Middle frontal gyrus (tissue), 1 donor: ENCODE measurements around the gene NACC1.

ENCODE experiments used
- DNase-seq: peaks from one replicate; pipeline ENCODE4 v3.0.0-alpha.2; 2015; ENCODE audit warnings: low spot score; ENCODE audit errors: extremely low spot score

NACC1 gene

DNA sequence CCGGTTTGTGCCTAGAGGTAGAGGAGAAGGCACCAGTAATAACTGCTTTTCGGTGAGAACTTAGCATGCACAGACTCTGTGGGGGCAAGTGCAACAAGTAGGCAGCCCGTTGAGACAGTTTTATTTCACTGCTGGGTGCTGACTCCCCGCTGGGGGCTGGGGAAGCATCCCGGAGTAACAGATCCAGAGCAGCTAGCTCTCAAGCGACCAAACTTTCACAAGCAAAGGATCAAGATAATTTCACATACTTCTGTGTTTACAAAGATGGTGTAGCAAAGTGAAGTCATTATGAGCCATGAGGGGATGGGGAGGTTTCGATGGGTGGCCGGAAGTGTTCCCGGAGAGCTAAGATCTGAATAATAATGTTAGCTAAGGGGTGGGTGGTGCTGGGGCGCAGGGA lies 2.8 kb downstream of the NACC1 start:
- no peak for DNase-seq

DNA sequence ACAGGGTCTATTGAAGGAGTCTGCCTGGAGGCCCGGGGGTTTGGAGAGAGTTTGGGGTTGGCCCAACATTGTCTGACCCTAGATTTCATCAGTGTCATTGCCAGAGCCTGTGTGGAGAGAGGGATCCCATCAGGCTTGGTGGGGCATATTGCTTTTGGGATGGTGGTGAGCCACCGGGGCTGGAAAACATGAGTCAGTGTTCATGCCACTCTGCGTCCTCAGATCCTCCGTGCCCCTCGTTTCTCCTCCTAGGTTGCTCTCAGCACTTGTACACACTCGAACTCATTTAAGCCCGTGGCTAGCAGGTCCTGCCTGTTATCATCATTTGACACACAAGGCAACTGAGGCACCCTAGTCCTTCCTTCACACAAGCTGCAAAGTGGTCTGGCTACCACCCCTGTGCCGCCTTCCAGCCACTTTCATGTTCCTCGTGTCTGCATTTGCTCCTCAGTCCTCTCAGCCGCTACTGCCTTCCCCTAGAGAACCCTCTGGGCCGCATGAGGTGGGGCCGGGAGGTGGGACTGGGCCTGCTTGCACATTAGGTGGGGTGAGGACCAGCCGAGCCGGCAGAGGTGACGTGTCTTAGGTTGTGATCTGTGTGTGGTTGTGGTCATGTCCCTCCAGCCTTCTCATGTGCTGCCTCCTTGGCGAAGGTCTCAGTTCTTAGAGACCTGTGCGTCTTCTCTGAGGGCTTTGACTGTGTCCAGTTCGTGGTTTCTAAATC lies 3.6 kb downstream of the NACC1 start:
- no peak for DNase-seq

DNA sequence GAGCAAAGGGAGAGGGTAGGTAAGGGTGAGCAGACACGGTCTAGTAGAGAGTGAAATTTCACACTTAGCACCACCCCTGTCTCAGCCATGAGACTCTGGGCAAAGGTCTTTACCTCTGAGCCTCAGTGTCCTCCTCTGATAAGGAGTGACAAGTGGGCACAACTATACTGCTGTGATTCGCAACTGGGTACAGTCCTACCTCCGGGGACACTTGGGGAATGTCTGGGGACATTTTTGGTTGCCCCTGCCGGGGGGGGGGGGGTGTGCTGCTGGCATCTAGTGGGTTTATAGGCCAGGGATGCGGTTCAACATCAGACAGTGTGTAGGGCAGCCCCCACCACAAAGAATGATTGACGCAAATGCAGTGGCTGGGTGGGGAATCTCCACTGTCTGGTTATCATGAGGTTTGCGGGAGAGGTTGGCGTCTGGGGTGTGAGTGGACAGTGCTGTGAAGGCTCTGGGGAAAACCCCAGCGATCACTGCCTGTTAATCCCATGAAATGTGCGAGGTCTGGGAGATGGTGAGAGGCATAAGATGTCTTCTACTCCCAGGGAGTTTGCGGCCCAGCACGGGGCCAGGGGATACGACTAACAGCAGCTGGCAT lies 4.3 kb downstream of the NACC1 start:
- DNase-seq = no peak

DNA sequence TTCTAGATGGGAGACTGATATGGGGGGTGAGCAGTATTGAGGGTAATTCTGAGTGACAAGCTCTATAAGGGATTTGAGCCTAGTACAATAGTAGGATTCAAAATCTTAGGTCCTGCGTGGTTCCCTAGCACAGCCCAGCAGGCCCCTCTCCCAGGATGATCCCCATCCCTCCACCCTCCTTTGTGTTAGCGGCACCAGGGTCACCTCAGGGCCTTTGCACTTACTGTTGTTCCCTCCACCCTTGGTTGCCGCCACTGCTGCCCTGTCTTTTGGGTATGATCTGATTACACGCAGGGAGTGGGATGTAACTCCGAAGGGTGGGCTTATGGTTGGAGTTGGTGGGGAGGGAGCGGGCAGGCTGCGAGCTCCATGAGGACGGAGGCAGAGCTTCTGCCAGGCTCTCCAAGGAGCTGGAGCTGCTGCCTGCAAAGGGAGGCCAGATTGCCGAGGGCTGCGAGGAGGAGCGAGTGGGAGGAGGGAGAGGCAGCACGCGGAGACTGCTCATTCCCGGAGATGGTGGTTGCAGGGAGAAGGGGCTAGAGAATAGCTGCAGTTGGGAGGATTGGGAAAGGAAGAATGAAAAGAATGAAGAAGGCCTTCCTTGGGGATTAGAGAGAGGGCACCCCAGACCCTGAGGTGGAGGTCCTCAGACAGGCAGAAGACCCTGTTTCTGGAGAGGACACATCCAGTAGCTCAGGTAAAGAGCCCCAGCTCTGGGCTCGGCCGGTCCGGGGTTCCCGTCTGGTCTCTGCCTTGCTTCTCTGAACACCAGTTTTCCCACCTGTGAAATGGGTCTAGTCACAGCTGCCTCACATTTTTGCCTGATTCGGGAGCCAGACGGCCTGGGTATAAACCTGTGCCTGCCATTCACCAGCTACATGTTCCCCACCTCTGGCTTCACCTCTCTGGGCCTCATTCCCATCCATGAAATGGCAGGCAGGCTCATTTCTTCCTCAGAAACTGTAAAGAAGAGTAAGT lies 5.2 kb downstream of the NACC1 start:
- no peak for DNase-seq

DNA sequence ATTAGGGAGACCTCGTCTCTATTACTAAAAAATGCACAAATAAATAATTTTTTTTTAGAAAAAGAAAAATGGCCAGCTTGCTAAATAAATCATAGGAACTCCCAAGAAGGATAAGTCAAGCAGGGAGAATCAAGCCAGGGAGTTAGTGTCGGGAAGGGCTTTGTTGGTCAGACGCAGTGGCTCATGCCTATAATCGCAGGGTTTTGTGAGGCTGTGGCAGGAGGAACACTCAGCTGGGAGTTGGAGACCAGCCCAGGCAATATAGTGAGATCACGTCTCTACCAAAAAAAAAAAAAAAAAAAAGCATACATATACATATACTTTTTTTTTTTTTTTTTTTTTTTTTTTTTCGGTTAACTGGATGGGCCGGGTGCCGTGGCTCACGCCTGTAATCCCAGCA lies 9.0 kb downstream of the NACC1 start:
- DNase-seq = no peak

DNA sequence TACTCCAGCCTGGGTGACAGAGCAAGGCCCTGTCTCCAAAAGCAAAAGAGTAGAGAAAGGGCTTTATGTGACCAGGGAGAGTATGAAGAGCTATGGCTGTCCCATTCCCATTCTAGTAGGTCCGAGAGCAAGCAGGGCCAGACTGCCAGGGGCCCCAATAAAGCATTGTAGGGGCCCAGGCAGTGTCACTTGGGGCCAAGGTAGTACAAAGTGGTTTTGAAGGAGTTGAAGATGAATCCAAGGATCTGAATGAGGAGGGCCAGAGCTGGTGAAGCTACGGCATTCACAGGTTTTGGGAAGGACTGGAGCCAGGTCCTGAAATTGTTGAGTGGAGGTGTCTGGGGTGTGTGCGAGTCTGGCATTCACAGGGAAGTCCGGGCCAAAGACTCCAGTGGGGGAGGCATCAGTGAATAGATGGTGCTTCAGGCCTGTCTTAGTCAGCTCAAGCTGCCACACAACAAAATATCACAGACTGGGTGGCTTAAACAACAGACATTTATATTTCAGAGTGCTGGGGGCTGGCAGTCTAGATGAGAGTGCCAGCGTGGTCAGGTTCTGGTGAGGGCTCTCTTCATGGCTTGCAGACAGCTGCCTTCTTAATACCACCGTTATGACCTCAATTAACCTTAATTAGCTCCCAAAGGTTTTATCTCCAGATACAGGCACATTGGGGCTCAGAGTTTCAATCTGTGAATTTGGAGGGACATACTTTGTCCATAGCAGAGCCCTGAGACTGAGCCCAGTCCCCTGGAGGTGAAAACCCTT lies 9.9 kb downstream of the NACC1 start:
- no peak for DNase-seq

DNA sequence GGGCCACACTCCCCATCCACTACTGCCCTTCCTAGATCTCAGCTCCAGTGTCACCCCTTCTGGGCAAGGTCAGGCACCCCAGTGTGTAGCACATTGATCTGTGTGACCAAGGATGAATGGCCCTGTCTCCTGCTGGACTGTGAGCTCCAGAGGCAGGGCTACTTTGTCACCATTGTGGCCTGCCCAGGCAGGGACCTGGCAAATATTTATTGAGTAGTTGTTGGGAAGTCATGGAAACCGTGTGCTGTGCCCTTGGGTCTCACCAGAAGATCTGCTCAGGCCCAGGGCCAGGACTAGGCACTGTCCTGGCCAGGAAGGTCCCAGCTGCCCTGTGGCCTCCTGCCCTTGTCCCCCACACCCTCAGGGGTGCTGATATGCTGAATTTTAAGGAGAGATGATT lies 10.5 kb downstream of the NACC1 start:
- DNase-seq = no peak

DNA sequence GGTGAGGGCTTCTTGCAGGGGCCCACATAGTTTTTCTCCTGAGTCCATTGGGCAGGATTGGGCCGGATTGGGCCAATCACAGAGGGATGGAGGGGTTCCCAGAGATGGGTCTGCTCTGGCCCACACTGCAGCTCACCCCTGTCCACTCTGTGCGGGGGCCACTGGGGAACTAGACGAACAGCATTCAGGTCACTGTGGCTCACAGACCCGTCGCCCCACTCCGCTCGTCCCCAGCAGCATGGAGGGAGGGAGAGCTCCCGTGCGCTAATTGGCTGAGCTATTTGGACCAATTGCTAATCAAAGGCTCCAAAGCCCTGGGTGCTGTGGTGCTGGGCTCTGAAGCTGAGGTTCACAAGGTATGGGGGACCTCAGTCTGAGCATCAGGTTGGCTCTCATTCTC lies 11.3 kb downstream of the NACC1 start:
- no peak for DNase-seq

DNA sequence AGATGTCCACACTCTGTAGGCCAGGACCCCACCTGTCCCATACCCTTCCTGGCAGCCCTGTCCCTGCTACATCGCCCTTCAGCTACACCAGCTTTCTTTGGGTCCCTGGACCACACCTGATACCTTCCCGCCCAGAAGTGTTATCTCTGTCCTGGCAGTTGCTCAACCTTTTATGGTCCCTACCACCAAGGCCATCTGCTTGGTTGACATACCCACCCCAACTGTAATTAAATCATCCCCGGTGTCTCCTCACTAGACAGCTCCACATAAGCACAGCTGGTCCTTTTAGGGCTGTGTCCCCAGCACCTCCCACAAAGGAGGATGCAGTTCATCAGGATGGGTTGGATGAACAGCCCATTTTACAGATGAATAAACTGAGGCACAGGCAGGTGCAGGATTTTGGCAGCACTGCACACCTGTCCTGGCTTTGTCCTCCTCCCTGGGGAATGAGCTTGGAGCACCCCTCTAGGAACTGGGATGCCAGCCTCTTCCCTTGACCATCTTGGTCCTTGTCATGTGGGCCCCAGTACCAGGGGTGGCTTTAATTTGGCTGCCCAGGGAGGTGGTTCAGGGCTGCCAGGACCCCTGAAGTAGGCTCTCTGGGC lies 12.9 kb downstream of the NACC1 start:
- no peak for DNase-seq

DNA sequence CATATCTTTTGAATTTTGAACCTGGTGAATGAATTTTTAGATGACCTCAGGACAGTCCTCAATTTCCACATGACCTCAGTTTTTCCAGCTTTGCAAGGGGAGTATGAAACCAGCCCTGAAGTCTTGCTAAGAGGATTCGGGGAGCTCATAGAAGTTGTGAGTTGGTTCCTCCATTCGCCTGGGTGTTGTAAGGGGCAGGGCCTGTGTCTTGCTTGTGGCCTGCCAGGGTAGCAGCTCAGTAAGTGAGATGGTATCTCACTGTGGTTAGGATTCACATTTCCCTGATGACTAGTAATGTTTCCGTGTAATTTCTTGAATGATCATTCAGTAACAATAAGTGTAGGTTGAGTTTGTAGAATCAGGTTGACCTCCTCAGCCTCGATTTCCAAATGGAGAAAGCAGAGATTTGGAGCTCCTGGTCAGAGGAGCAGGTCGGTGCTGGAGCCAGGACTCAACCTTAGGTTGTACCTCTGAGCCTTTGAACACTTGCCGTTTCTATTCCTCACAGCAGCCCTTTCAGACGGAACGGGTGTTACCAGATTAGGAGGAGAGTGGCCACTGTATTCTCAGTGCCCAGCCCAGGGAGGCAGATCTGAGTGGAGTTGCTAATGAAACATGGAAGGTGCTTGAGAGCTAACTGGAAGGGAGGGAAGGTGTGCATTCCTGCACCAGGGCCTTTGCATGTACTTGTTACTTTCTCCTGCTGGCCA lies 14.6 kb downstream of the NACC1 start:
- no peak for DNase-seq

DNA sequence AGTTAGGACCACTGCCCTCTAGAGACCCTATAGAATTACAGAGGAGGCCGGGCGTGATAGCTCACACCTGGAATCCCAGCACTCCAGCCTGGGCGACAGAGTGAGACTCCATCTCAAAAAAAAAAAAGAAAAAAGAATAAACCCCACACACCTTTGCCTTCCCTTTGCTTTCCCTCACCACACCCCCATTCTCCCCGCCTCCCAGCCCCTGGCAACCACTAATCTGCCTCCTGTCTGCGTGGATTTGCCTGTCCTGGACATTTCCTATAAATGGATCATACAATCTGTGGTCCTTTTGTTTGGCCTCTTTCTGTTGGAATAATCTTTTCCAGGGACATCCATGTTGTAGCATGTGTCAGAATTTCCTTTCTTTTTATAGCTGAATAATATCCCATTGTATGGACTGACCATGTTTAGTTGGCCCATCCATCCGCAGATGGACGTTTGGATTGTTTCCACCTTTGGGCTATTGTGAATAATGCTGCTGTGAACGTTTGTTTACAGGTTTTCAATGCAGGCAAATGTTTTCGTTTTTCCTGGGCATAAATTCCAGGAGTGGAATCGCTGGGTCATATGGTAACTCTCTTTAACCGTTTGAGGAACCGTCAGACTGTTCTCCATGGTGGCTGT lies 15.3 kb downstream of the NACC1 start:
- no peak for DNase-seq

DNA sequence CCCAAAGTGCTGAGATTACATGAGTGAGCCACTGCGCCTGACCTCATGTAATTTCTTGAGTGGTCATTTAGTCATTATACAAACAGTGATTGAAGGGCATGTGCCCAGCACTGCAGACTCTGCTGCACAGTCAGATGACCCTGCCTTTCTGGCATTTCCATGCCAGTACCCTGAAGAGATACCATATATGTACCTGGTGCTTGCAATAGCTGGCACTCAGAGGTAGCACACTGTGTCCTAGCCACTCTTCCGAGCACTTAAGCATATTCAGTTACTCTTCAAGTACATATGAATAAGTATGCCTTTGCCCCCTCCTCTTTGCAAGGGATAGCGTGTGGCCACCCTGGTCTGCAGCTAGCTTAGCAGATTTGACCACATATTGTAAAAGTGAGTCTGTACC lies 16.6 kb downstream of the NACC1 start:
- DNase-seq = no peak

DNA sequence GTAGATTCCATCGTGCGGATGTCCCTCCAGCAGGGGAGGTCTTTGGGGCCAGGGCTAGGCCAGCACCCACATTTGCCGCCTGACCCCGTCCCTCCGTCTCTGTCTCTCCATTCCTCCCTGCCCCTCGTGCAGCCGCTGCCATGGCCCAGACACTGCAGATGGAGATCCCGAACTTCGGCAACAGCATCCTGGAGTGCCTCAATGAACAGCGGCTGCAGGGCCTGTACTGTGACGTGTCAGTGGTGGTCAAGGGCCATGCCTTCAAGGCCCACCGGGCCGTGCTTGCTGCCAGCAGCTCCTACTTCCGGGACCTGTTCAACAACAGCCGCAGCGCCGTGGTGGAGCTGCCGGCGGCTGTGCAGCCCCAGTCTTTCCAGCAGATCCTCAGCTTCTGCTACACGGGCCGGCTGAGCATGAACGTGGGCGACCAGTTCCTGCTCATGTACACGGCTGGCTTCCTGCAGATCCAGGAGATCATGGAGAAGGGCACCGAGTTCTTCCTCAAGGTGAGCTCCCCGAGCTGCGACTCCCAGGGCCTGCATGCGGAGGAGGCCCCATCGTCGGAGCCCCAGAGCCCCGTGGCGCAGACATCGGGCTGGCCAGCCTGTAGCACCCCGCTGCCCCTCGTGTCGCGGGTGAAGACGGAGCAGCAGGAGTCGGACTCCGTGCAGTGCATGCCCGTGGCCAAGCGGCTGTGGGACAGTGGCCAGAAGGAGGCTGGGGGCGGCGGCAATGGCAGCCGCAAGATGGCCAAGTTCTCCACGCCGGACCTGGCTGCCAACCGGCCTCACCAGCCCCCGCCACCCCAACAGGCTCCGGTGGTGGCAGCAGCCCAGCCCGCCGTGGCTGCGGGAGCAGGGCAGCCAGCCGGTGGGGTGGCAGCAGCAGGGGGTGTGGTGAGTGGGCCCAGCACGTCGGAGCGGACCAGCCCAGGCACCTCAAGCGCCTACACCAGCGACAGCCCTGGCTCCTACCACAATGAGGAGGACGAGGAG lies 17.3 kb downstream of the NACC1 start:
- no peak for DNase-seq

DNA sequence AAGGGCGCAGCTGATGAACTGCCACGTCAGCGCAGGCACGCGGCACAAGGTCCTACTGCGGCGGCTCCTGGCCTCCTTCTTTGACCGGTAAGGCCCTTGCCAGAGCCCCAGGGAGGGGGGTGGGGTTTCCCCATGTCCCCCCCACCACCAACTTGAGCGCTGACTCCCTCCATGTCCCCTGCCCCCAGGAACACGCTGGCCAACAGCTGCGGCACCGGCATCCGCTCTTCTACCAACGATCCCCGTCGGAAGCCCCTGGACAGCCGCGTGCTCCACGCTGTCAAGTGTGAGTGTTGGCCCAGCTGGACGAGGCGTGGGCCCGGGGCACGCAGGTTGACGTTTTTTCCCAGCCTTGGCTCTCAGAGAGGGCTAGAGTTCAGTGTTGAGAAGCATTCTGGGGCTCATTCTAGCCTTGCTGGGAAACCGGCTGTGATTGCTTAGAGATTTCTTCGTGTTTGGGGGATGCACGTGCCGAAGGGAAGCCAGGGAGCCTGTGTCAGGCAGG lies 19.3 kb downstream of the NACC1 start:
- no peak for DNase-seq

DNA sequence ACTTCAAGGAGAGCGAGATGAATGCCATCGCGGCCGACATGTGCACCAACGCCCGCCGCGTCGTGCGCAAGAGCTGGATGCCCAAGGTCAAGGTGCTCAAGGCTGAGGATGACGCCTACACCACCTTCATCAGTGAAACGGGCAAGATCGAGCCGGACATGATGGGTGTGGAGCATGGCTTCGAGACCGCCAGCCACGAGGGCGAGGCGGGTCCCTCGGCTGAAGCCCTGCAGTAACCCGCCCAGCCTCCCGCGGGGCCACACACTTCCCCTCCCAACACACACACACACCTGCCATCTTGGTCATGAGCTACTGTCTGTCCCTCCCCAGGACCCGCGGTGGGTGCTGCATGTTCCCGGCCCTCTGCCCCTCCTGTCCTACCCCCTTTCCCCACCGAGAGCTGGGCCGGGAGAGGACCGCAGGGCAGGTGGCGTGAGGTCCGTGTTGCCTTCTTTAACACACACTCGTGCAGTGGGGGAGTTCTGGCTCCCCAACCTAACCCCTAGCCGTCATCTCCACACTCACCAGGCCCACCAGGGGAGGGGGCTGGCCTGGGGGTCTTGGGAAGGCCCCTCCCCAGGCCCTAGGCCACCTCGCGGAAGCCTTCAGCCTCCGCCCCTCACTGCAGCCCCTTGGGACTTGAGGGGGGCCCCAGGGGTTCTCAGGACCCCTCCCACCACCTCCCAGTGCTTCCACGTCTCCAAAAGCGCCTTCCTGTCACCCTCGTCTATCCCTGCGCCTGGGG lies 20.3 kb downstream of the NACC1 start:
- DNase-seq = no peak

DNA sequence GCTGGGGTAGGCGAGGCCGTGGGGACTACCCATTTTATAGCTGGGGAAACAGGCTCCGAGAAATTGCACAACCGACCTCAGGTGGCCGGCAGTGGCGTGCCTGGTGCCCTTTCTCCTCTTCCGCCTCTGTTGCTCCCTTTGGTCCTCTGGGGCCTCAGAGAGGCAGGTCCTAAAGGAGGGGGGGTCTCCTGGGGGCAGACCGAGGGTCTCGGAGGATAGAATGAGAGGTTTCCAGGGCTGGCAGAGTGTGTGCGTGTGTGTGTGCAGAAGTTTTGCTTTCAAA lies 20.8 kb downstream of the NACC1 start:
- DNase-seq = no peak

DNA sequence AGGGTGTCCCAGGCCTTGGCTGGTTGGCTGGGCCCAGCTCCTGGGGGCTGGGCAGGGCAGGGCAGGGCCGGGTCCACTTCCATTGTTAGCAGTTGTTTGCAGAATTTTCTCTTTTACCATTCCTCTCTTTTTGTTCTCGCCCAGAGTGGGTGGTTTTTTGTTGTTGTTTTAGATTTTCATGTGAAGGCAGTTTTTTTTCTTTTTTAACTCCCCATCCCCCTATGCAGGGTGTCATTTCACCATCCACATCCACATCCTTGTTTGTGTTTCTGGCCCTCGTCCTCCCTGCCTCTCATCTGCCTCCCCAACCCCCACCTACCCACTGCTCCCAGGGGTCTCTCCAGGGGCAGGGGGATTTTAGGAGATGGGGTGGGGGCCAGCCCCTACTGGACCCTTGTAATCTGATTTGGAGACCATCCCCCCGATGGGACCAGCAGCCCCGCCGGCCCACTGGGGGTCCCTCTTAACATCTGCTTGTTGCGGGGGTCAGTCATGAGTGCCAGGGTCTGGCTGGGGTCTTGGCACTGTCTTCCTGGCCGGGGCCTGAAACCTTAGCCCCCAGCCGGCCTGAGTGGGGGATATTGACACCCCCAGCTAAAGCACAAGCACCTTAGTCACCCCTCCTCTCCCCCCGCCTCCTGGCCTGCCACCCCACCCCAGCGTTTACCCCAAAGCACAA lies 21.7 kb downstream of the NACC1 start:
- DNase-seq = no peak
